IPS-15b (cell line): ENCODE results near the gene SPATA3.
"Not testable (repeated sequence)": the region's sequence is repeated elsewhere in the genome, so short reads cannot be mapped to it uniquely, and the experiment has no call there.

Experiments used
- H3K27me3 ChIP-seq: one replicate; pipeline ENCODE4 v1.6.1; 2013; ENCODE audit warnings: low read length; ENCODE audit not compliant: control insufficient read depth, insufficient read depth
- H3K36me3 ChIP-seq: one replicate; pipeline ENCODE4 v1.6.1; 2013; ENCODE audit warnings: low read length; ENCODE audit not compliant: control insufficient read depth, insufficient read depth
- H3K4me1 ChIP-seq: one replicate; pipeline ENCODE4 v1.6.1; 2013; ENCODE audit warnings: mild to moderate bottlenecking, low read length; ENCODE audit not compliant: control insufficient read depth, insufficient read depth
- H3K4me3 ChIP-seq: one replicate; pipeline ENCODE4 v1.5.1; 2013; ENCODE audit warnings: low read depth, low read length
- H3K9ac ChIP-seq: one replicate; pipeline ENCODE4 v1.6.1; 2013; ENCODE audit warnings: low read depth, mild to moderate bottlenecking, low read length
- H3K9me3 ChIP-seq: one replicate; pipeline ENCODE4 v1.6.1; 2013; ENCODE audit warnings: mild to moderate bottlenecking, low read length; ENCODE audit not compliant: control insufficient read depth, insufficient read depth

Gene SPATA3

DNA sequence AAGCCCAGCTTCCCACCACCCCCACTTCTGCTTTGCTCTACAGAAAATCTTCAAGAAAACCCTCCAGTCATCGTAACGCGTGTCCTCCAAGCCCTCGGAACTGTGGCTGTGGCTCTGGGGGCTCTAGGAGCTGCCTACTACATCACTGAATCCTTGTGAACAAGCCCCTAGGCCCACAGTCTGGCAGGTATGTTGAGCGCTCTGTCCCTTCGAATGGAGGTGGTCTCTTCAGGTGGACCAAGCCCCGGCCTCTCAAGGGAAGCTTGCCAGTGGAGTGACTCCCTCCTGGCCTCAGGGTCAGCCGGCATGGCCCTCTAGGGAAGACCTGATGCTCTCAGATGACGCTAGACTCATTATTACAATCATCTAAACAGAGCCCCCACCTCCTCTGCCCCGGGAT is 6.7 kb downstream of the SPATA3 start:
- H3K4me3 ChIP-seq: no peak overlapping the region
- peaks cover 11% of the 10 kb centered on the region for H3K27me3 ChIP-seq
- H3K4me1 ChIP-seq: no peaks in the 10 kb centered on the region
- H3K36me3 ChIP-seq: no peaks in the 10 kb centered on the region
- H3K9ac ChIP-seq: no peak overlapping the region
- no peaks in the 10 kb centered on the region for H3K9me3 ChIP-seq

DNA sequence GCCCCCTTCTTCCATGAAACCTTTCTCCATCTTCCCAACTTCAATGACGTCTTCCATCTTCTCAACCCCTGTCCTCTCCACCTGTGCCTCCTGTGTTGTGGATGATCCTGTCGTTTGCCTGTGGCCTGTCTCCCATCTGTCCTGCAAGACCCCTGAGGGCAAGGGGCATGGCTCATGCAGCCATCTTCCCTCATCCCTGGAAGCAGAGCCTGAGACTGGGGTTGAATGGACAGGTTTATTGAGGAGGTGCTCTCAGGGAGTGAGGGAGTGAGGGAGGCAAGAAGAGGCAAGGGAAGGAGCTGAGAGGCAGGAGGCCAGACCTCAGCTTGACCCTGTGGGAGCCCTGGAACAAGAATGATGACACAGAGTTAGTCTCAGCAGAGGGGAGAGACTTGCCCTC is 7.3 kb downstream of the SPATA3 start:
- Histone ChIP-seq H3K4me1 (no peaks in the 10 kb centered on the region), H3K9ac (no peak overlapping the region), H3K4me3 (no peak overlapping the region), H3K36me3 (no peaks in the 10 kb centered on the region), H3K9me3 (no peaks in the 10 kb centered on the region), H3K27me3 (peaks cover 11% of the 10 kb centered on the region)

DNA sequence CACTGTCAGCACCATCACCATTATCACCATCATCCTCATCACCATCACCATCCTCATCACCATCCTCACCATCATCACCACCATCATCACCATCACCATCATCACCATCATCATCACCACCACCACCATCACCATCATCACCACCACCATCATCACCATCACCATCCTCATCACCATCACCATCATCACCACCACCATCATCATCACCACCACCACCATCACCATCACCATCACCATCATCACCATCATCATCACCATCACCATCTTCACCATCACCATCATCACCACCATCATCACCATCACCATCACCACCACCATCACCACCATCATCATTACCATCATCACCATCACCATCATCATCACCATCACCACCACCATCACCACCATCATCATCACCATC is 9.0 kb downstream of the SPATA3 start:
- not testable (repeated sequence) for H3K4me3 ChIP-seq, H3K36me3 ChIP-seq, H3K4me1 ChIP-seq, H3K9me3 ChIP-seq, H3K9ac ChIP-seq, H3K27me3 ChIP-seq

DNA sequence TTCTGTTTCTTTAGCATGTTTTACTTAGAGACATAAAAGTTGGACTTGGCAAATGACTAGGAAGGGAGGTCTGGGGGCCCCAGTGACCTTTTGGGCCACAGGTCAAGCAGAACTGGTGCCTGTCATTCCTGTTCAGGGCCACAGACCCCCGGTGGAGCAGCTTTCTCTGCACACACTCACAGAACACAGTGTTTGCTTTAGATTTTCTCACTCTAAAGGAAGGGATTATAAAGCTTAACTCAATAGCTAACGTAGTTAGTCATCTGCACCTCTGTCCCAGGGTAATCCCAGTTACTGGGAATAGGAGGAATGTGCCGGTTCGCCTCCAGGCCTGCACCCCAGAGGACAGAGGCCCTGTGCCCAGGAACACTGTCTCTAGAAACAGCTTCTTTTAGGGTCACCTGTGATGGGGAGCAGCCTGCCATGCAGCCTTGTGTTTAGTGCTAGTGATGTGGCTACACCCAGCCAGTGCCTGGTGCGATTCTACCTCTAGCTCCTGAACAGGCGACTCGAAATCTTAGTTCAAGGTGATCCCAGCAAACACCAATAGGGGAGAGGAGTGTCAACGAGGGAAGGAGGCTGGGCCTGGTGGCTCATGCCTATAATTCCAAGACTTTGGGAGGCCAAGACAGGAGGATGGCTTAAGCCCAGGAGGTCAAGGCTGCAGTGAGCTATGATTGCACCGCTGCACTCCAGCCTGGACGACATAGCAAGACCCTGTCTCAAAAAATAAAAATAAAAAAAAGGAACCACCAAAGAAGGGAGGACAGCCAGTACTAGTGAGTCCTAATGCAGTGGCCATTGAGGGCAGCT is 11.6 kb downstream of the SPATA3 start:
- Histone ChIP-seq H3K4me1 (no peaks in the 10 kb centered on the region), H3K9me3 (no peaks in the 10 kb centered on the region), H3K36me3 (no peaks in the 10 kb centered on the region), H3K9ac (no peak overlapping the region), H3K4me3 (no peak overlapping the region), H3K27me3 (peaks cover 3% of the 10 kb centered on the region)

DNA sequence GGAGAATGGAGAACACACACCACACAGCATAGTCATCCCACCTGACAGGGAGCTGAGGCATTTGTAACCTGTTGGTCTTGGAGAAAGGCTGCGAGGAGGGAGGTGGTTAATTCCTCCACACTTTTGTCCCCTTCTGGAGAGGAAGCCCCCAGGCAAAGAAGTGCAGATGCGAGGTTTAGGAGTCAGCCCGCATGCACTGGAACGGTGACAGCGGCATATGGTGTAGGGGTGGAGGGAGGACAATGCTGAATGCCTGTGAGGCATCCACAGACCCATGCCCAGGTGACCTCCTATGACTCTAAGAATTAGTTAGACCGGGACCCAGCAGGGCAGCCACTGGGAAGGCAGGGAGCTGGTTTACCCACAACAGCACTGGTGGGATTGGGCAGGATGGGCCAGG is 12.2 kb downstream of the SPATA3 start:
- Histone ChIP-seq H3K27me3 (peaks cover 3% of the 10 kb centered on the region), H3K9ac (no peak overlapping the region), H3K36me3 (no peaks in the 10 kb centered on the region), H3K4me3 (no peak overlapping the region), H3K4me1 (no peaks in the 10 kb centered on the region), H3K9me3 (no peaks in the 10 kb centered on the region)

DNA sequence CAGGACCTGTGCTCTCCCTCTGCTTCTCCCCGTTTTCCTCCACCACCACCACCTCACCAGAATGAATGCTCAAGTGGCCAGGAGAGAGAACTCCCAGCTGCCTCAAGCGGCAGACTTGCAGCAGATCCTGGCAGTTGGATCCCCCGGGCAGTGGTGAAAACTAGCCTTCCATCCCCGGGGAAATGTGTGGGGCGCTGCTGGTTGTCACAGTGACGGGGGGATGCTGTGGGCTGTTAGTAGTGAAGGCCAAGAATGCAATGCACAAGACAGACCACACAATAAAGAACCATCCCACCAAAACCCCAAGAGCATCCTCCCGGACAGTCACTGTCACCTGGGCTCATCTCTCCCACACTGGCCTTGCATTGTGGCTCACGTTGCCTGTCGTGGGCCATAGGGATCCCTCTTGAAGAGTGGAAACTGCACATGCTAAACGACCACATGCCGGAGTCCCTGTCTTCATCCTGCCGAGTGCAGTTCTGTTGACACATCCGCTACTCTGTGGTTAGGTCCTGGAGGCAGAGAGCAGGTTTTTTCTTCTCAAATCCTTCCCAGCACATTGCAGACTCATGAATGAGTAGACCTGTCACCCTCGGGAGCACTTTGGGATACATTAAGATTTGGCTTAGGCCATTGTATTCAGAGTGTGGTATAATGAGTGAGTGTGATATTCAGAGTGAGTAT is 13.5 kb downstream of the SPATA3 start:
- Histone ChIP-seq H3K4me1 (no peaks in the 10 kb centered on the region), H3K36me3 (no peaks in the 10 kb centered on the region), H3K9ac (no peak overlapping the region), H3K9me3 (no peaks in the 10 kb centered on the region), H3K4me3 (no peak overlapping the region), H3K27me3 (peaks cover 3% of the 10 kb centered on the region)

DNA sequence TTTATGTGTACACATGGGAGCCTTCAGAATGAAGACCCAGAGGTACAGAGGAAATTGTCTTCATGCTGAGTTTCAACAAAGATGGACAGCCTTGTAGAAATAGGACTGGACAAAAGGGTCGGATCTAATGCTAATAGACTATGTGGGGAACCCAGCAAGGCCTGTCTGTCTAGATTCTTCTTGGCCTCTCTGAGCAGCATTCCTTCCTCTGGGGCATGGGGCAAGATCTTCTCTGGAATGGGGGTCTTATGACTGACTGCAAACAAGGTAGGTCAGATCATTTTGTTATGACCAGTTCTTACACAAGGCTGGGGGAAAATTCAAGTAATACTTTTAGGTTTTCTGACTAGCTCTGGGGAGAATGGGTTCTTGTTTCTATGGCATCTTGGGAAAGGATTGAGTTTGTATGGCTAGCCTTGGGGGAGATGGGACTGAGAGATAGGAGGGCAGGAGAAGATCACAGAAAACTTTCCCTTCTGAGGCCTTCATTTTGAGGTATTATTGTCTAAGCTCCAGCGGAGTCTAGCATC is 14.3 kb downstream of the SPATA3 start:
- Histone ChIP-seq H3K9ac (no peak overlapping the region), H3K9me3 (no peaks in the 10 kb centered on the region), H3K4me3 (no peak overlapping the region), H3K27me3 (peaks cover 3% of the 10 kb centered on the region), H3K4me1 (no peaks in the 10 kb centered on the region), H3K36me3 (no peaks in the 10 kb centered on the region)

DNA sequence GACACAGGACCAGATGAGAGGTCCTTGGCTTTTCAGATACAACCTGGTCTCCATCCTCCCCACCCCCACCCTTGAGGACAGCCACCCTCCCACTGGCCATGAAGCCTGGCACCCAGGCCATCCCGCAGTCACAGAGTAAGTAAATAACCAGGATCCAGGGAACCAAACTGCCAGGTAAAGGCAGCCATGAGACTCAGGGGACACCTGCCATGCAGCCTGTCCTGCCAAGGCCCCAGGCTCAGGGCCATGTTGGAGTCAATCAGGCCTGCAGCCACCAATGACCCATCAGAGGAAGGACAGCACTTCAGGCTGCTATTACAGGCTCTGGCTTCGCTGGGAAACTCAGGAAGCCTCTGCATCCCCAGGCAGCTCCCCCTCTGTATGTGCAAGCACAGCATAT is 15.6 kb downstream of the SPATA3 start:
- H3K4me1 ChIP-seq: peaks cover 5% of the 10 kb centered on the region
- H3K9me3 ChIP-seq: no peaks in the 10 kb centered on the region
- H3K36me3 ChIP-seq: no peaks in the 10 kb centered on the region

DNA sequence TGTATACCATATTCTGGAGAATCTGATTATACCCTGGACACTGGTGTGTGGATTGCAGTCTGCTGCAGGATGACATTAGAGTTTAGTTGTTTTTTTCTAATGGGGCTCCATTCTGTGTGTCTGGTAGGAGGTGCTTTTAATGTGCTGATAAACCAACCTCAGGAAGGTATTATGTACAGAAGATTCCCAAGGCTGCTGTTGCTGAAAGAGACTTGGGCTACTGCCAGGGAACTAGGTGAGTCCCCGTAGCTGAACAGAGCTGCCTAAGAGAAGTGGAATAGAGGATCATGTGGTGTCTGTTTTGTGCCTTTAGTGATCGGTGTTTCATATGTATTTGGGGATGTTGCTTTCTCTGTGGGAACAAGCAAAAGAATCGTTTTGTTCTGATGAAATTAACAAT is 16.5 kb downstream of the SPATA3 start:
- no peak overlapping the region for H3K4me3 ChIP-seq
- peaks cover 3% of the 10 kb centered on the region for H3K27me3 ChIP-seq
- H3K4me1 ChIP-seq: peaks cover 5% of the 10 kb centered on the region
- no peak overlapping the region for H3K9ac ChIP-seq
- no peaks in the 10 kb centered on the region for H3K9me3 ChIP-seq
- no peaks in the 10 kb centered on the region for H3K36me3 ChIP-seq

More for the DNA sequence above, 15.6 kb downstream of the SPATA3 start:
- Histone ChIP-seq H3K4me3 (no peak overlapping the region), H3K9ac (no peak overlapping the region), H3K27me3 (peaks cover 3% of the 10 kb centered on the region)

DNA sequence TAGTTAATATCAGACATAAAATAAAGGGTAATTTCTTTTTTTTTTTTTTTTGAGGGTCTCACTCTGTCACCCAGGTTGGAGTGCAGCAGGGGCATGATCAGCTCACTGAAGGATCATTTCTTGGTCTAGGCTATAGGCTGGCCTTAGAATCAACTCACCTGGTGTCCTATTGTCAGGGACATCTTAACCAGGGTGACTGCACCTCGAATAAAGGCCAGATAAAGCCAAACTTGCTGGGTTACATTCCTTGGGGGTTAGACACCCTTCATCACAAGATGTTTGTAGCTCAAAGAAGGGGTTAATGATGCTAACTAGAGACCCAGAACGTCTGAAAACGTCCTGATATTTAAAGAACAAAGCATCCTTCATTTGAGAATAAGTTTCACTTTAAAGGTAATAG is 17.9 kb downstream of the SPATA3 start:
- Histone ChIP-seq H3K27me3 (peaks cover 2% of the 10 kb centered on the region), H3K4me3 (no peak overlapping the region), H3K36me3 (no peaks in the 10 kb centered on the region), H3K4me1 (peaks cover 5% of the 10 kb centered on the region), H3K9ac (no peak overlapping the region), H3K9me3 (no peaks in the 10 kb centered on the region)

DNA sequence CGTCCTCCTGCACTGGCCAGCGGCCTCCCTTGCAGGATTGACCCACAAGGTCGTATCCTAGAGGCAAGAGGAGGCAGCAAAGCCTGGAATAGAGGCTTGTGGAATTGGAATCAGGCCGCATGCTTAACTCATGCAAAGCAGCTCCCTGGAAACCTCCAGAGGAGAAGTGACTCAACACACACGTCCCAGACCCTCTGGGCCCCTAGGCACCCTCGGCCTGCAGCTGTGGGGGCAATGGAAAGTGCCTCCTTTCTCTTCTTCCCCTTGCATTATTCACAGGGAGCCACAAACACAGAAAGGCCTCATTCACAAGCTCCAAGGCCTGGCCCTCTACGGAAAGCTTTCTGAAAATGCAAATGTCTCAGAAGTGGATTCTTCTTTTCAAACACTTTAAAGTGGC is 19.6 kb downstream of the SPATA3 start:
- Histone ChIP-seq H3K4me1 (peaks cover 5% of the 10 kb centered on the region), H3K36me3 (no peaks in the 10 kb centered on the region), H3K4me3 (no peak overlapping the region), H3K9ac (no peak overlapping the region), H3K9me3 (no peaks in the 10 kb centered on the region), H3K27me3 (no peaks in the 10 kb centered on the region)

DNA sequence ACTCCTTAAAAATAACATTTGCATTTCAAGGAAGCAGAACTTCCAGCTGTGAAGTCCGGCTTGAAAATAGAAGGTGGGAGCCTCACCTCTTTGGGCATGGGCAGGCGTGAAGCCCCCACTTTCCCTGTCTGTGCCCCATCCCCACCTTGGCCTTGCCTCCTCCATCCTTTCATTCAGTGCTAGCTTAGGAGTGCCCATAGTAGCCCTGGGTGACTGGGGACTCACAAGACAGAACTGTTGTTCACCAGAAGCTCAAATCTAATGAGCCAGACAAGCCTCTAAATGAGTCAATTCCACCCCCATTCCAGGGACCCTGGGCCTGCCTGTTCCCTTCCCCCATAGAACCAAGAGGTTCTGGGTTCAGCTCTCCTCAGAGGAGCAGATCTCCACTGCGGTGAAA is 20.0 kb downstream of the SPATA3 start:
- no peaks in the 10 kb centered on the region for H3K27me3 ChIP-seq
- no peak overlapping the region for H3K4me3 ChIP-seq
- no peaks in the 10 kb centered on the region for H3K36me3 ChIP-seq
- no peaks in the 10 kb centered on the region for H3K9me3 ChIP-seq
- no peak overlapping the region for H3K9ac ChIP-seq
- H3K4me1 ChIP-seq: peaks cover 5% of the 10 kb centered on the region
